H1 (cell line): Measurements from ENCODE around the gene LPCAT1.
A peak's percentile ranks its signal among the peaks of the same experiment; 100 is the strongest.

Experiments
- BRCA1 ChIP-seq: IDR thresholded peaks from 2 replicates; pipeline ENCODE4 v1.6.1; 2012; ENCODE audit warnings: low read depth, low read length, improper control_type of control experiment
- CTCF ChIP-seq, 3 experiments: IDR thresholded peaks; 1 replicate in 2 of 3; 2 replicates in 1 of 3; pipeline versions ENCODE4 v1.5.1 to v1.6.1; 2011; ENCODE audit warnings: low read length in 3 of 3, mild to moderate bottlenecking in 3 of 3, inconsistent platforms in 2 of 3, low read depth in 1 of 3, moderate library complexity in 1 of 3; ENCODE audit not compliant: insufficient read depth in 1 of 3; ENCODE audit errors: control extremely low read depth in 1 of 3
- EZH2 ChIP-seq: fragments of 200-600 bp; sonication (generic); IDR thresholded peaks from 2 replicates; pipeline ENCODE4 v1.7.1; 2012; ENCODE audit warnings: low read depth, mild to moderate bottlenecking, moderate library complexity, low read length, inconsistent platforms; ENCODE audit not compliant: severe bottlenecking
- KDM1A ChIP-seq: fragments of 200-600, 300-600 bp; sonication (generic); IDR thresholded peaks from 2 replicates; pipeline ENCODE4 v1.7.1; 2016; ENCODE audit warnings: mild to moderate bottlenecking, low read length, borderline replicate concordance
- POLR2A ChIP-seq, 2 experiments: IDR thresholded peaks; 1 replicate in 1 of 2; 2 replicates in 1 of 2; pipeline ENCODE4 v1.6.1; 2011; ENCODE audit warnings: low read depth in 2 of 2, low read length in 2 of 2, mild to moderate bottlenecking in 2 of 2; ENCODE audit errors: control extremely low read depth in 1 of 2
- SAP30 ChIP-seq: fragments of 300-600 bp; sonication (generic); IDR thresholded peaks from 2 replicates; pipeline ENCODE4 v1.7.1; 2012; ENCODE audit warnings: low read length, moderate library complexity, mild to moderate bottlenecking, inconsistent platforms; ENCODE audit not compliant: insufficient read depth, insufficient replicate concordance

GRCh38 chr5:1514027-1514818 lies 9.5 kb downstream of the LPCAT1 start:
- TF ChIP-seq KDM1A = no peak
- peak in 1 of 2 experiments; percentile 24; a peak in 1 of 3 replicates for TF ChIP-seq POLR2A (IDR thresholded peaks at IDR 0.05; ENCODE audit: control extremely low read depth in 1 of 2, low read depth in 2 of 2, low read length in 2 of 2)
- TF ChIP-seq BRCA1 = no peak
- no peak for TF ChIP-seq EZH2
- no peak for TF ChIP-seq CTCF (IDR thresholded peaks at IDR 0.05; ENCODE audit: control extremely low read depth in 1 of 3, insufficient read depth in 1 of 3, low read depth in 1 of 3, low read length in 3 of 3)
- no peak for TF ChIP-seq SAP30
